GM12874 (cell line): ENCODE data around the gene FAM219A.

Experiments
- TF ChIP-seq, protein P1 (sequence below): IDR thresholded peaks from 2 replicates; pipeline ENCODE4 v1.5.1; 2011; ENCODE audit warnings: low read depth, mild to moderate bottlenecking, control low read depth, low read length, moderate library complexity; ENCODE audit not compliant: insufficient read depth

Gene FAM219A

DNA sequence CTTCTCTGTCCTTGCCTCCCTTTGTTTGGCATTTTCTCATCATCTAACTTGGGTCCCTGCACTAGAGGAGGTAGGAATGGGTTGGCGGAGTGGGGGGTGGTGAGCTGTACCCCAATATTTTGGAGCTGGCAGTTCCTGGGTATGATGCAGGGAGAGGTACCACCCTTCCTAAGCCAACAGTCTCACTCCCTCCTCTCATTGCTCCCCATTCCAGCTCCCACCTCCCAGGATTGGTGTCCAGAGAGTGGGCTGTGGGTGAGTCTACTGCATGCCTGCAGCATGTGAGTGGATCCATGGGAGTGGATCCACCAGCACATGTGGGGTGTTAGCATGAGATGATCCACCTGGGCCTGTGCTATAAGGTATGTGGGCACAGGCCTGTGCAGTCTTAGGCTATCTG, 59.5 kb downstream of the FAM219A start:
- TF ChIP-seq, protein P1, sequence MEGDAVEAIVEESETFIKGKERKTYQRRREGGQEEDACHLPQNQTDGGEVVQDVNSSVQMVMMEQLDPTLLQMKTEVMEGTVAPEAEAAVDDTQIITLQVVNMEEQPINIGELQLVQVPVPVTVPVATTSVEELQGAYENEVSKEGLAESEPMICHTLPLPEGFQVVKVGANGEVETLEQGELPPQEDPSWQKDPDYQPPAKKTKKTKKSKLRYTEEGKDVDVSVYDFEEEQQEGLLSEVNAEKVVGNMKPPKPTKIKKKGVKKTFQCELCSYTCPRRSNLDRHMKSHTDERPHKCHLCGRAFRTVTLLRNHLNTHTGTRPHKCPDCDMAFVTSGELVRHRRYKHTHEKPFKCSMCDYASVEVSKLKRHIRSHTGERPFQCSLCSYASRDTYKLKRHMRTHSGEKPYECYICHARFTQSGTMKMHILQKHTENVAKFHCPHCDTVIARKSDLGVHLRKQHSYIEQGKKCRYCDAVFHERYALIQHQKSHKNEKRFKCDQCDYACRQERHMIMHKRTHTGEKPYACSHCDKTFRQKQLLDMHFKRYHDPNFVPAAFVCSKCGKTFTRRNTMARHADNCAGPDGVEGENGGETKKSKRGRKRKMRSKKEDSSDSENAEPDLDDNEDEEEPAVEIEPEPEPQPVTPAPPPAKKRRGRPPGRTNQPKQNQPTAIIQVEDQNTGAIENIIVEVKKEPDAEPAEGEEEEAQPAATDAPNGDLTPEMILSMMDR = no peak

DNA sequence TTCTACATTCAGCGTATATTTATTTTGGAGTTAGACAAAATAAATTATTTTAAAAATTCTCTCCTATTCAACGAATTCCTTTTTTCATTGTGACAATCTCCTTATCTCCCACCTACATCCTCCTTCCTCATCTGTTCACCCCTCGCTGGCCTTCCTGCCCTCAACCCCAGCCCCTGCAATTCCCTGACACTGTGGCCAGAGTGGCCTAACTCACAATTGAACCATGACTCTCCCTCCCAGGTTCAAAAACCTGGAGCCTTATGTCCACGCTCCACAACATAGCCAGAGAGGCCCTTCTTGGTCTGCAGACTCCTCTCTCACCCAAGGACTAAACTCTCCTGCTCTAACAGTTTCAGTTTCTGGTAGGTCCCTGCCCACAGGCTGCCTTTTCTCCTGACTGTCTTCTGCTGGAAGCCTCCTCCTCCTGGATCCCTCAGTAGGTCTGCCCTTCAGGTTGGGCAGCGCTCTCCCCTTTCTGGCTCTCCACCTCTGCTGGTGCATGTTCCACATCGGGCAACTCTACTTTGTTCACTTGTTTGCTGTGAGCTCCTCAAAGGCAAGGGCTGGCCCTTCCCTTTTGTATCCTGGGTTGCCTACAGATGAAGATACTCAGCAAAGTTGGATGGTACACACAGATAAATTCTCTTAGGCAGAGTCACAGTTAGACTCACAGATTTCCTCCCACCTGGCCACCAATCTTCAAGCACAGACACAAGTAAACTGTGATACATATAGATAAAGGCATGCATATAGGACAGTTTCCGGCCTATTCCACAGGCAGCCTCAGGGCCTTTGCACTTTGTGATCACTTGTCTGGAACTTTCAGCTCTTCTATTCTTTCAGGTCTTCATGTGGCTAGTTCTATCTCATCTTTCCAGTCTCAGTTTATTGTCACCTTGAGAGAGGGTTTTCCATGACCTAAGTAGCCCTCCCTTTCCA, 61.8 kb downstream of the FAM219A start:
- TF ChIP-seq, protein P1 = no peak

DNA sequence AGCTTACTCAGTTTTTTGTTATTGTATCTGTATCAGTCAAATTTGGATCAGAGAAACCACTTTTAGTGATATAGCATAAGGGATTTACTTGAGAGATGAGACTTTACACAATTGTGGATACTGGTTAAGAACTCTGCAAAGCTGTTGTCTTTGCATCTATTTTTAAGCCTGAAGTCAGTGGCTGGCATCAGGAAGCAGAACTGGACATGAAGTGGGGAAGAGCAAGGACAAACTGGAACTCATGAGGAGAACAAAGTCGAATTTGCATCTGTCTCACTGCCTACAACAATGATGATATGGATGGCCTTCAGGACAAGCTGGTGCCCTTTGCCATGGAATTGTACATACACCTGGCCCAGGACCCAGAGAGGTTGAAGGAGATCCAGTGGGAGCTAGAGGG, 65.9 kb downstream of the FAM219A start:
- TF ChIP-seq, protein P1 = no peak

DNA sequence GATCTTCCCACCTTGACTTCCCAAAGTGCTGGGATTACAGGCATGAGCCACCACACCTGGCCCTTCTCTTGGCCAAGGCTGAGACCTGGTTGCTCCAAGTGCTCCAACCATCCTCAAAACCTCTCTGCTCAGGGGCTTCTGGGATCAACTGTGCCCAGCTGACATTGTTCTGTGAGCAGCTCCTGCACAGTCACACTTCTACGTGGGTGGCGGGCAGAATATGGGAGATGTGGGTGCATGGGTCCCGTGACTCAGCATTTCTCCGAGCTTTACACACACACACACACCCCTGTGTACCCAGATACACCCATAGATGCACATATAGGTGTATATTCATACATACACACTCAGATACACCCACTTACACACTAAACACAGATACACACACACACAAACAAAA, 71.1 kb downstream of the FAM219A start:
- TF ChIP-seq, protein P1 = no peak

DNA sequence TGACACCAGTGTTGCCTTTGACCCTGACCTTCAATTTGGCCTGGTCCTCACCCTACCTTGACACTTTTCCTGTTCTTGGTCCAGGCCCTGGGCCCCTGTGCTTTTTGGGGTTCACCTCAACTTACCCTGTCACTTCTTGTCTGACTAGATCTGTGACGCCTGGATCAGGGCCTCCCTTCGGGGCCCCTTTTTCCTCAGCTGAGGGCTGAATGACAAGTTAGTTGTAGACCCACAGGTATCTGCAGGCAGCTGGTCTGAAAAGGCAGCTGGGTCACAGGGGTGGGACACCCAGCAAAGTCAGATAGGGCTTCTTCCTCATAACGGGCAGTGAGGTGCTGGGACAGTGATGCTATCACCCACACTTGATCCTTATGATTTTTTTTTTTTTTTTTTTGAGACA, 71.7 kb downstream of the FAM219A start:
- TF ChIP-seq, protein P1 = no peak

DNA sequence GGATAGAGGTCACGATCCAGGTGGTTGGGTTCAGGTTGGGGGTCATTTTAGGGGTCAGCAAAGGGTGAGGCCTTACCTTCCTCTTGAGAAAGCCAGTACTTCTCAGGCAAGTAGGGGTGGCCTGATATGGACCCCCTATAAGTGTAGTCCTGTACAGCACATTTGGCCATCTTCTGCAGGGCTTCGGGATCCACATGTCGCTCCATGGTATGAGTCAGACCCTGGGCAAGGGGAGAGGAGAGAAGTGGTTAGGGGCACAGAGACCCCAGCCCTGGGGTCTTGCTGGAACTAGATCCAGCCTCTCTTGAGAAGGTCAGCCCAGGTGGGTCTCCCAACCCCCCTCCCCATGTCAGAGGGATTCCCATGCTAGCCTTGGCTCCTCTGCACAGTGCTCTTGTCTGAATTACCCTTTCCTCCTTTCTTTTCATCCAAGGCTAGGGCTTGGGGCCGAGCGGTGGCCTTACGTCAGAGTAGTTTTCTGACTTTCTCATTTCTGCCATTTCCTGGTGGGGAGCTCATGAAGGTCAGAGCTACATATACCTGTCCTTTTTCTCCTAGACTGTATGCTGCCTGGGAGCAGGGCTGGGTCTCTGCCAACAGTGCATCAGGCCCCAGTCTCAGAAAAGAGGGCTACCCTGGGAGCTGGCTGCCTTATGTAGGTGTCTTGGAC, 72.7 kb downstream of the FAM219A start:
- TF ChIP-seq, protein P1 = no peak

DNA sequence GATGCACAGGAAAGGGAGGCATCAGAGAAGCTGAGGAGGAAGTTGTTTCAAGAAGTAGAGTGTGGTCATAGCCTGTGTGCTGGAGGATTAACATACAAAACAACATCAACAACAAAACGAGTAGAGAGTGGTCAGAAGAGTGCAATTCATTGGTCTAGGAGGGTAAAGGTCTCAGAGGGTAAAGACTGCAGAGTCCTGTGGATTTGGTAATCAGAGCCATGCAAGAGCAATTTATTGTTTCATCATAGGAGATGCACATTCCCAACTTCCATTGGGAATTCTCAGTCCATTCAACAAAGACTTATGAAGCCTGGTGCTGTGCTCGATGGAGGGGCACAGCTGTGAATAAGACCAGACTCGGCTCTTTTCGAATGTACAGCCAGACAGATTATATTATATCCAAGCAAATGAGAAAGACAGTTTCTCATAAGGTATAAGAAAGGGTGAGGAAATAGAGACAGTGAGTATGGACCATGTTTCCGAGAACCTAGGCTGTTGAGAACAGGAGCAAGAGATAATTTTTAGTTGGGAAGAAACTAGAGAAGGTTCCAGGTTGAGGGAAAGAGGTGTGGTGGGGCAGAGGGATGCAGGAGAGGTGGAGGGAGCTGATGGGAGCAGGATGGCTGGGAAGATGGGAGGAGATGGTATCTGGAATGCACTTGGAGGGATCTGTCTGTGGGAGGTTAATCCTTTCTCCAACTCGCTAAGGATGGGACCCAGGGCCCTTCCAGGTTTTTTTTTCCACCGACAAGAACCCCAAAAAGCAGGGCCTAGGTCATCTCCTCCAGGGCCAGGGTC, 73.8 kb downstream of the FAM219A start:
- TF ChIP-seq, protein P1 = no peak
